Measurements from ENCODE around the gene SMARCC2. TPM values are rescaled to one million over a fixed set of nuclear protein-coding genes. Genes with fewer than 3 reads are reported as not detected.

SMARCC2 gene
- total and polyA plus RNA-seq, 9 of the 15 experiments (the other 6 are each of a cell fraction or from before 2014, with no cell fraction given): 11.9 to 86.0 (median 36.6) TPM

DNA sequence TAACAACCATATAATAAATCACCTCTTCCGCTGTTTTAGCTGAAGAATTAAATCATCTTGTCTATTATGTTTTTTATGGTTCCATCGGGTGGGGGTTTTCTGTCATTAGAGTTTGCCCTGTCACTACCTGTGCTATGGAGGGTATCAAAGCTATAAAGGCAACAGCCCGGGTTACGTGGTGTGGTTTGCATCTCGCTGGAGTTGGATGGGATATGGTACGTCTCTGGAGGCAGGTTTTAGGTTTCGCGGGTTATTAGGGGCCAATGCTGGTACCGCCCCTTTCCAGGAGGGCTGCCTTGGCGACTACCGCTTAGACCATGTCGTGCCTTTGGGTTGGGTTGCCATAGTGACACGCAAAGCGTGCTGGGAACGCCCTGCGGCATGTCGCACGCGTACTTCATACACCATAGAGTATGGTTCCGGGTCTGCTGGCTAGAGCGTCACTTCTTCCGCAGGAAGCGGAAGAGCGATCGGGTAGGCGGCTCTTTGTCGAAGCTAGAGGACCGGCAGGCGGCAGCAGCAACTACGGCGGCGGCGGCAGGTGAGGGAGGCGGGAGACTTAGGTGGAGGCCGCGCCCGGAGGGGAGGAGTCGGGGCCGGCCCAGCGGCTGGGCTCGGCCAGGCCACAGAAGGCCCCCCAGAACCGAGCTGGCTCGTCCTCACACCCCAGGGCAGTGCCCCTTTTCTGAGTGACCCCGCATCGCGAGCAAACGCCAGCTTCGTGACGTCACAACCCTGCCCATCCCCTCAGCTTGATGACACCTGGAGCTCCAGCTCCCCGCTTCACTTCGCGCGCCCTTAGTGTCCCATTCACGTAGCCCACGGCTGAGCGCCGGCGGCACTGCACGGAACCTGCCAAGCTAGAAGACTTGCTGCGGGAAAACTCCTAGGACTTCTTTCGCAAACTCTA, 71.2 kb downstream of the SMARCC2 start, which contains the start of gene ZC3H10 (continued):
- TF ChIP-seq CLOCK (CRISPR knock-in tag; IDR thresholded peaks at IDR 0.05; ENCODE audit: borderline replicate concordance): no peak
- no peak for TF ChIP-seq BDP1 (IDR thresholded peaks at IDR 0.05; ENCODE audit: insufficient read depth, insufficient read length)
- no peak for TF ChIP-seq ZBTB43 (CRISPR knock-in tag; IDR thresholded peaks at IDR 0.05)
- TF ChIP-seq LARP7 (IDR thresholded peaks at IDR 0.05): 0 out of 2 replicates have a peak, but pooled peaks have one; percentile 58
- TF ChIP-seq, protein P1, sequence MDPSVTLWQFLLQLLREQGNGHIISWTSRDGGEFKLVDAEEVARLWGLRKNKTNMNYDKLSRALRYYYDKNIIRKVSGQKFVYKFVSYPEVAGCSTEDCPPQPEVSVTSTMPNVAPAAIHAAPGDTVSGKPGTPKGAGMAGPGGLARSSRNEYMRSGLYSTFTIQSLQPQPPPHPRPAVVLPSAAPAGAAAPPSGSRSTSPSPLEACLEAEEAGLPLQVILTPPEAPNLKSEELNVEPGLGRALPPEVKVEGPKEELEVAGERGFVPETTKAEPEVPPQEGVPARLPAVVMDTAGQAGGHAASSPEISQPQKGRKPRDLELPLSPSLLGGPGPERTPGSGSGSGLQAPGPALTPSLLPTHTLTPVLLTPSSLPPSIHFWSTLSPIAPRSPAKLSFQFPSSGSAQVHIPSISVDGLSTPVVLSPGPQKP (CRISPR knock-in tag; IDR thresholded peaks at IDR 0.05): no peak
- TF ChIP-seq, protein P2, sequence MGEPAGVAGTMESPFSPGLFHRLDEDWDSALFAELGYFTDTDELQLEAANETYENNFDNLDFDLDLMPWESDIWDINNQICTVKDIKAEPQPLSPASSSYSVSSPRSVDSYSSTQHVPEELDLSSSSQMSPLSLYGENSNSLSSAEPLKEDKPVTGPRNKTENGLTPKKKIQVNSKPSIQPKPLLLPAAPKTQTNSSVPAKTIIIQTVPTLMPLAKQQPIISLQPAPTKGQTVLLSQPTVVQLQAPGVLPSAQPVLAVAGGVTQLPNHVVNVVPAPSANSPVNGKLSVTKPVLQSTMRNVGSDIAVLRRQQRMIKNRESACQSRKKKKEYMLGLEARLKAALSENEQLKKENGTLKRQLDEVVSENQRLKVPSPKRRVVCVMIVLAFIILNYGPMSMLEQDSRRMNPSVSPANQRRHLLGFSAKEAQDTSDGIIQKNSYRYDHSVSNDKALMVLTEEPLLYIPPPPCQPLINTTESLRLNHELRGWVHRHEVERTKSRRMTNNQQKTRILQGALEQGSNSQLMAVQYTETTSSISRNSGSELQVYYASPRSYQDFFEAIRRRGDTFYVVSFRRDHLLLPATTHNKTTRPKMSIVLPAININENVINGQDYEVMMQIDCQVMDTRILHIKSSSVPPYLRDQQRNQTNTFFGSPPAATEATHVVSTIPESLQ (CRISPR knock-in tag; IDR thresholded peaks at IDR 0.05): no peak
- TF ChIP-seq U2AF1 (optimal IDR thresholded peaks at IDR 0.05; ENCODE audit: low read depth, low read length): no peak
- TF ChIP-seq ZZZ3 (IDR thresholded peaks at IDR 0.05): peak; percentile 73; the same call in 1 of the 2 replicates
- no peak for TF ChIP-seq KAT8 (IDR thresholded peaks at IDR 0.05; ENCODE audit: low read depth)
- TF ChIP-seq NELFE (IDR thresholded peaks at IDR 0.05; ENCODE audit: insufficient read depth, insufficient read length): no peak
- TF ChIP-seq HLTF (IDR thresholded peaks at IDR 0.05): 0 out of 2 replicates have a peak, but pooled peaks have one; percentile 22
- TF ChIP-seq BRCA1 (IDR thresholded peaks at IDR 0.05): no peak
- no peak for TF ChIP-seq BRCA1 (CRISPR knock-in tag; IDR thresholded peaks at IDR 0.05)
- no peak for TF ChIP-seq HEY1 (CRISPR knock-in tag; IDR thresholded peaks at IDR 0.05; ENCODE audit: borderline replicate concordance)
- peak; percentile 72 for TF ChIP-seq RNF2 (IDR thresholded peaks at IDR 0.05)
- no peak for TF ChIP-seq FOXJ3 (CRISPR knock-in tag; IDR thresholded peaks at IDR 0.05)
- peak; percentile 69 for TF ChIP-seq EP300 (IDR thresholded peaks at IDR 0.05; ENCODE audit: low read length)
- TF ChIP-seq ERF (CRISPR knock-in tag; IDR thresholded peaks at IDR 0.05): peak; percentile 99
- no peak for TF ChIP-seq KDM2B (CRISPR knock-in tag; IDR thresholded peaks at IDR 0.05)
- no peak for TF ChIP-seq ZNF785 (CRISPR knock-in tag; IDR thresholded peaks at IDR 0.05)
- TF ChIP-seq FOXJ2 (tag; IDR thresholded peaks at IDR 0.05): peak; percentile 81
- TF ChIP-seq ZBTB1 (CRISPR knock-in tag; IDR thresholded peaks at IDR 0.05; ENCODE audit: borderline replicate concordance, low read depth): 0 out of 2 replicates have a peak, but pooled peaks have one; percentile 50
- no peak for TF ChIP-seq ZNF75A (CRISPR knock-in tag; IDR thresholded peaks at IDR 0.05)

Measured in K562 (cell line).